Measurements from ENCODE around the gene TNFRSF14. TPM values are rescaled to one million over a fixed set of nuclear protein-coding genes. Genes with fewer than 3 reads are reported as not detected.

TNFRSF14 gene
- total RNA-seq, 1 donor = 12.0 TPM

DNA sequence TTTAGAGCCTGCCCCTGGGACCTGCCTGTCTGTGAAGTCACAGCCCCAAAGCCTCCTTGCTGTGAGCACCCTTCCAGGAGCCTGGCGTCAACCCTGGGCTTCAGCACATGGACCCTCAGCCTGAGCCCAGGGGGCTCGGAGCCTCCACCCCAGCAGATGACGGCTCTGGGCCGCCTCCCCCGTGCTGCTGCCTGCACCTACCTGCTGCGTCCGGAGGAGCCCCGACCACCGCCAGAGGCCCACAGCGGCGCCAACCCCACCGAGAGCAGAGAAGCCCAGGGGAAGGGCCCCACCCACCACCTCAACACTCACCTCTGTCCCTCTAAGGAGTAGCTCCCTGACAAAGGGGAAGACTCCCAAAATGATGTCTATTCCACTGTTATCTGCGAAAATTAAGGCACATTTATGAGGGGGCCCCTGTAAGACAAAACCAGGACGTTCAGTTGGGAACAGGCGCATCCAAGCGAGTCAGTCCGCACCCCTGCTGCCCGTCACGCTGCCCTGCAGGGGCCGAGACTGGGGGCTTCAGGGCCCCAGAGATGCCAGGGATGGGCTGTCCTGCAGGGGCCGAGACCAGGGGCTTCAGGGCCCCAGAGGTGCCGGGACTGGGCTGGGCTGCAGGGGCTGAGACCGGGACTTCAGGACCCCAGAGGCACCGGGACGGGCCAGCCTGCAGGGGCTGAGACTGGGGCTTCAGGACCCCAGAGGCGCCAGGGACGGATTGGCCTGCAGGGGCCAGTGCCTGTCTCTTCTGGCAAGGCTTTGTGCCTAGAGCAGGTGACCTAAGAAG is 45.6 kb upstream of the TNFRSF14 start:
- TF ChIP-seq, protein P1, sequence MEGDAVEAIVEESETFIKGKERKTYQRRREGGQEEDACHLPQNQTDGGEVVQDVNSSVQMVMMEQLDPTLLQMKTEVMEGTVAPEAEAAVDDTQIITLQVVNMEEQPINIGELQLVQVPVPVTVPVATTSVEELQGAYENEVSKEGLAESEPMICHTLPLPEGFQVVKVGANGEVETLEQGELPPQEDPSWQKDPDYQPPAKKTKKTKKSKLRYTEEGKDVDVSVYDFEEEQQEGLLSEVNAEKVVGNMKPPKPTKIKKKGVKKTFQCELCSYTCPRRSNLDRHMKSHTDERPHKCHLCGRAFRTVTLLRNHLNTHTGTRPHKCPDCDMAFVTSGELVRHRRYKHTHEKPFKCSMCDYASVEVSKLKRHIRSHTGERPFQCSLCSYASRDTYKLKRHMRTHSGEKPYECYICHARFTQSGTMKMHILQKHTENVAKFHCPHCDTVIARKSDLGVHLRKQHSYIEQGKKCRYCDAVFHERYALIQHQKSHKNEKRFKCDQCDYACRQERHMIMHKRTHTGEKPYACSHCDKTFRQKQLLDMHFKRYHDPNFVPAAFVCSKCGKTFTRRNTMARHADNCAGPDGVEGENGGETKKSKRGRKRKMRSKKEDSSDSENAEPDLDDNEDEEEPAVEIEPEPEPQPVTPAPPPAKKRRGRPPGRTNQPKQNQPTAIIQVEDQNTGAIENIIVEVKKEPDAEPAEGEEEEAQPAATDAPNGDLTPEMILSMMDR (IDR thresholded peaks at IDR 0.05; ENCODE audit: insufficient read depth, low read length) = no peak
- no peak overlapping the region for H3K4me3 ChIP-seq (ENCODE audit: low read depth, low read length)
- no peak for DNase-seq (ENCODE audit: low read depth)

DNA sequence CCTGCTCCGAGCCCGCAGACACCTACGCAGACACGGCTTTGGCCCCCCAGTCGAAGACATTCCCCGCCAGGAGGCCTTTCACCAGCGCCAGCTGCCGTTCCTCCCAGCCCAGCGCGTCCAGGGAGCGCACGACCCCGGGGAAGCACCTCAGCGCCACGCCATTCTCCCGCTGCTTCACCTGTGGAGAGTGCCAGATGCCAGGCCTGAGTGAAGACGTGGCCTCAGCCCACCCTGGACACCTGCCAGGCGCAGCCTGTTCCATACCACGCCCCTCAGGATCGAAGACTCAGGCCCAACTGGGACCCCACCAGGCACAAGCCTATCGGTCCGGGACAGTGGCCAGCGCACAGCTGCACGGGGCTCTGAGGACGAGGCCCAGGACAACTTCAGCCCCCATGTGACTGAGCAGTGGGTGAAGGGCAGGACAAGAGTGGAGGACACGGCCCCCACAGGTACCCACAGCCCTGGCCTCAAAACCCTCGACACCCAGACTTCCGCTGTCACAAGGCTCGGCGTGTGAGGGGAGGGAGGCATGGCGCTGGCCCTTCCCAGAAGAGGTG is 43.2 kb upstream of the TNFRSF14 start:
- no peak overlapping the region for H3K4me3 ChIP-seq (ENCODE audit: low read depth, low read length)
- TF ChIP-seq, protein P1 (IDR thresholded peaks at IDR 0.05; ENCODE audit: insufficient read depth, low read length) = no peak
- DNase-seq (ENCODE audit: low read depth) = no peak

DNA sequence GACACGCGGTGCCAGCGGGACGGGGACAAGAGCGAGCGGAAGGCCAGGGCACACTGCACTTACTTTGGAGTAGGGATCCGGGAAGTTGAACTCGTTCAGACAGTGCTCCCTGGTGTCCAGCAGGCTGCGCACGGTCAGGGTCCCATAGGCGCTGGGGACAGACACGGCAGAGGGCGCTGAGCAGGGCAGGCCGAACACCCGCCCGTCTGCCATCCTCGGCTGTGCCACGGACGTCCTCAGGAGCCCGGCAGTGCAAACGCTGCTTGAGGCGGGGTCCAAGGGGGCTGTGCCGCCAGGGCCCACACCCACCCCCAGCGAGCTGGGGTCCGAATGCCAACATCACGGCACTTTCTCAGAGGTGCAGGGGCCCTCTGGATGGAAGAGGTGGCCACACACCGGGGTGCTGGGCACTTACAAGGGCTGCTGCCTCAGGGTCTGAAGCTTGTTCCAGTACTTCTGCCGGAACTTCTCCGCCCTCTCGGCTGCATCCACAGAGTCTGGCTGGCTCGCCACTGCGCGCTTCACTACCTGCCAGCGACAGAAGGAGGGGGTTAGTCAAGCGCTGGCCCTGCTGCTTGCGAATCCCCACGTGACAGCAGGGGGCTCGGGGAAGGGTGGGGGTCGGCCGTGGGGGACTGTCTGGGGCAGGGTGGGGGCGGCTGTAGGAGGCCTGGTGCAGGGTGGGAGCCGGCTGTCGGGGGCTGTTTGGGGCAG is 42.1 kb upstream of the TNFRSF14 start:
- TF ChIP-seq, protein P1 (IDR thresholded peaks at IDR 0.05; ENCODE audit: insufficient read depth, low read length) = no peak
- no peak overlapping the region for H3K4me3 ChIP-seq (ENCODE audit: low read depth, low read length)
- no peak for DNase-seq (ENCODE audit: low read depth)

GRCh38 chr1:2514863-2515762 is 41.1 kb upstream of the TNFRSF14 start:
- TF ChIP-seq, protein P1 (IDR thresholded peaks at IDR 0.05; ENCODE audit: insufficient read depth, low read length) = peak; percentile 6
- no peak for DNase-seq (ENCODE audit: low read depth)
- H3K4me3 ChIP-seq (ENCODE audit: low read depth, low read length) = no peak overlapping the region

GRCh38 chr1:2515763-2516080 is 40.4 kb upstream of the TNFRSF14 start:
- TF ChIP-seq, protein P1 (IDR thresholded peaks at IDR 0.05; ENCODE audit: insufficient read depth, low read length) = no peak
- no peak for DNase-seq (ENCODE audit: low read depth)
- H3K4me3 ChIP-seq (ENCODE audit: low read depth, low read length) = no peak overlapping the region

DNA sequence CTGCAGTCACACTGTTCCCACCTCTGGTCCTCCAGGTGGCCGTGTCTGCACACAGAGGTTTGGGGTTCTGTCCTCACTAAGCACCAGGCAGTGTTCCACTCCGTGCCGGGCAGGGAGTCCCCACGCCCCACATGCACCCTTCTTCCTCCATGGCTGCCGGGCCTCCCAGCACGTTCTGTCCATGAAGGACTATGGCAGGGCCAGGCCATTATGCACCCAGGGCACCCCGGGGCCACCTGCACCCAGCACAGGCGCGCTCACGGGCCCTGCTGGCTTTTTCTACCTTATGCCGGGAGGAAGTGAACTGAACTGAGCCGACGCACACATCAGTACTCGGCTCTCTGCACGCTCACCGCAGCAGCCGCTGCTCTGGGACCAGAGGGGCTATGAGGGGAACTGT is 40.0 kb upstream of the TNFRSF14 start:
- no peak for DNase-seq (ENCODE audit: low read depth)
- TF ChIP-seq, protein P1 (IDR thresholded peaks at IDR 0.05; ENCODE audit: insufficient read depth, low read length) = no peak

More for the DNA sequence above, 40.0 kb upstream of the TNFRSF14 start:
- H3K4me3 ChIP-seq (ENCODE audit: low read depth, low read length) = no peak overlapping the region

Data from fibroblast of the aortic adventitia (primary cell).